ENCODE results near the gene CELF4.

The CELF4 gene

DNA sequence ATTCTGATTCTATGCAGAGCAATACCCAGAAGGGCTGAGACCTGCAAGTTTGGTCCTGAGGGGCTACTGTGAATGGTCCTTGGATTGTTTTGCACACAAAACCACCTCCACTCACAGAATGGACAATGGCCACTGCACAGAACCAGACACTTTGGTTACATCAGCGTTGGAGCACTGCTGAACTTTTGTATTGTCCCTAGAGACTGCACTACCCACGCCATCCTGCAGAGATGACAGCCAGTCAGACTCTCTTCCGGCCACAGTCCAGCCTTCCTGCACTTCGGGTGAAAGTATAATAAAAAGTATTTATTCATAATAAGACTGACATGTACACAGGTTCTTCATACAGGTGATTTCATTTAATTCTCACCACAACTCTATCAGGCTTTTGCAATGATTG lies 35.7 kb downstream of the CELF4 start:
- Histone ChIP-seq H3K27me3 (ENCODE audit: insufficient read depth, low read length, poor library complexity) (peaks cover 5% of the 10 kb centered on the region), H3K36me3 (ENCODE audit: insufficient read depth, low read length) (no peaks in the 10 kb centered on the region), H2AFZ (ENCODE audit: low read depth, low read length) (no peak overlapping the region), H4K20me1 (ENCODE audit: insufficient read depth, low read length) (no peaks in the 10 kb centered on the region), H3K4me1 (ENCODE audit: insufficient read depth, low read length) (no peaks in the 10 kb centered on the region), H3K27ac (ENCODE audit: low read length) (no peak overlapping the region), H3K4me3 (ENCODE audit: low read depth in 1 of 2, low read length in 2 of 2) (no peak overlapping the region), H3K79me2 (ENCODE audit: insufficient read depth, low read length) (no peaks in the 10 kb centered on the region), H3K9me3 (ENCODE audit: insufficient read depth, low read length, severe bottlenecking) (no peaks in the 10 kb centered on the region), H3K9ac (ENCODE audit: low read depth, low read length) (no peak overlapping the region), H3K4me2 (ENCODE audit: insufficient read depth, low read length) (no peak overlapping the region)
- no peak for ATAC-seq (ENCODE audit: insufficient read depth, low read depth)
- no peak for TF ChIP-seq EZH2 (IDR thresholded peaks at IDR 0.05; ENCODE audit: borderline replicate concordance, low read depth, low read length, severe bottlenecking)
- TF ChIP-seq, protein P1, sequence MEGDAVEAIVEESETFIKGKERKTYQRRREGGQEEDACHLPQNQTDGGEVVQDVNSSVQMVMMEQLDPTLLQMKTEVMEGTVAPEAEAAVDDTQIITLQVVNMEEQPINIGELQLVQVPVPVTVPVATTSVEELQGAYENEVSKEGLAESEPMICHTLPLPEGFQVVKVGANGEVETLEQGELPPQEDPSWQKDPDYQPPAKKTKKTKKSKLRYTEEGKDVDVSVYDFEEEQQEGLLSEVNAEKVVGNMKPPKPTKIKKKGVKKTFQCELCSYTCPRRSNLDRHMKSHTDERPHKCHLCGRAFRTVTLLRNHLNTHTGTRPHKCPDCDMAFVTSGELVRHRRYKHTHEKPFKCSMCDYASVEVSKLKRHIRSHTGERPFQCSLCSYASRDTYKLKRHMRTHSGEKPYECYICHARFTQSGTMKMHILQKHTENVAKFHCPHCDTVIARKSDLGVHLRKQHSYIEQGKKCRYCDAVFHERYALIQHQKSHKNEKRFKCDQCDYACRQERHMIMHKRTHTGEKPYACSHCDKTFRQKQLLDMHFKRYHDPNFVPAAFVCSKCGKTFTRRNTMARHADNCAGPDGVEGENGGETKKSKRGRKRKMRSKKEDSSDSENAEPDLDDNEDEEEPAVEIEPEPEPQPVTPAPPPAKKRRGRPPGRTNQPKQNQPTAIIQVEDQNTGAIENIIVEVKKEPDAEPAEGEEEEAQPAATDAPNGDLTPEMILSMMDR (IDR thresholded peaks at IDR 0.05; ENCODE audit: borderline replicate concordance, extremely low read depth, low read length, poor library complexity, severe bottlenecking), result no peak
- no peak for DNase-seq

DNA sequence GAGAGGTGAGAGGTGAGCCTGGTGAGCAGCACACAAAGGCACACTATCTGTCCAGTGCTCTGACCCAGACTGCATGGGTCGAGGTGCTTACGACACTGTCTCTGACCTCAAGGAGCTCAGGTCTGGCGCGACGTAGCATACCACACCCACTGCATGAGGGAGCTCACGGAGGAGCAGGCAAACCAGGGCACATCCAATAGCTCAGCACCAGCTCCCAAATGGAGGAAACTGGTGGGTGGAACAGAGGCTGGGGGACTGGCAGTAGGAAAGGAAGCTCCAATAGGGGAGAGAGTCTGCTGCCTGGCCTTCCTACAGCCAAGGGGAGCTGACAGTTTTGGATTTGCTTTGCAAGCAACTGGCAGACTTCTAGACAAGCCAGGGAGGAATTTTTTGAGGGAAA lies 36.3 kb downstream of the CELF4 start:
- no peak overlapping the region for H3K9ac ChIP-seq (ENCODE audit: low read depth, low read length)
- no peaks in the 10 kb centered on the region for H3K9me3 ChIP-seq (ENCODE audit: insufficient read depth, low read length, severe bottlenecking)
- ATAC-seq (ENCODE audit: insufficient read depth, low read depth), result no peak
- no peak for DNase-seq
- no peaks in the 10 kb centered on the region for H3K79me2 ChIP-seq (ENCODE audit: insufficient read depth, low read length)
- no peak for TF ChIP-seq EZH2 (IDR thresholded peaks at IDR 0.05; ENCODE audit: borderline replicate concordance, low read depth, low read length, severe bottlenecking)
- TF ChIP-seq, protein P1 (IDR thresholded peaks at IDR 0.05; ENCODE audit: borderline replicate concordance, extremely low read depth, low read length, poor library complexity, severe bottlenecking), result no peak
- H3K4me2 ChIP-seq (ENCODE audit: insufficient read depth, low read length), result no peak overlapping the region
- H4K20me1 ChIP-seq (ENCODE audit: insufficient read depth, low read length), result no peaks in the 10 kb centered on the region
- no peaks in the 10 kb centered on the region for H3K4me1 ChIP-seq (ENCODE audit: insufficient read depth, low read length)
- peaks cover 5% of the 10 kb centered on the region for H3K27me3 ChIP-seq (ENCODE audit: insufficient read depth, low read length, poor library complexity)
- H3K4me3 ChIP-seq (ENCODE audit: low read depth in 1 of 2, low read length in 2 of 2), result no peak overlapping the region
- H2AFZ ChIP-seq (ENCODE audit: low read depth, low read length), result no peak overlapping the region
- H3K27ac ChIP-seq (ENCODE audit: low read length), result no peak overlapping the region
- no peaks in the 10 kb centered on the region for H3K36me3 ChIP-seq (ENCODE audit: insufficient read depth, low read length)

DNA sequence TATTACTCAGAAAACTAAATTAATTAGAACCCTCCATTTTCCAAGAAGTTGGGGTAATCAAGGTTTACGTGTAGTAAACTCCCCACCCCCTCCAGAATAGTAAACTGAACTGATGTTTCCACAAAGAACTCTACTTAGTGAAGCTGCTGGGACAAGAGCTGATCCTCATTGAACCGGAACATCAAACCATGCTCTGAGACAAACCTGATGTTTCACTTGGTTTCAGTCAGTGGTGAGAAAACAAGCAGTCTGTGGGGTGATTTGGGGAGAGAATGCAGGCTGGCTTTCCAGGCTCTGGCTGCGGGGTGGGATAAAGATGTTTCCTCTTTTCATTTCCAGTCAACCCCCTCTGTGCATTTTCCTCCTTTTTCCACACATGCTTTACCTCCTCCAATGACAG lies 38.2 kb downstream of the CELF4 start:
- no peaks in the 10 kb centered on the region for H3K79me2 ChIP-seq (ENCODE audit: insufficient read depth, low read length)
- H3K27me3 ChIP-seq (ENCODE audit: insufficient read depth, low read length, poor library complexity), result peaks cover 5% of the 10 kb centered on the region
- DNase-seq (no peak), ATAC-seq (ENCODE audit: insufficient read depth, low read depth) (no peak)
- no peak overlapping the region for H3K4me3 ChIP-seq (ENCODE audit: low read depth in 1 of 2, low read length in 2 of 2)
- H3K4me1 ChIP-seq (ENCODE audit: insufficient read depth, low read length), result no peaks in the 10 kb centered on the region
- H3K9me3 ChIP-seq (ENCODE audit: insufficient read depth, low read length, severe bottlenecking), result no peaks in the 10 kb centered on the region
- no peaks in the 10 kb centered on the region for H4K20me1 ChIP-seq (ENCODE audit: insufficient read depth, low read length)
- no peak overlapping the region for H3K27ac ChIP-seq (ENCODE audit: low read length)
- no peak for TF ChIP-seq EZH2 (IDR thresholded peaks at IDR 0.05; ENCODE audit: borderline replicate concordance, low read depth, low read length, severe bottlenecking)
- TF ChIP-seq, protein P1 (IDR thresholded peaks at IDR 0.05; ENCODE audit: borderline replicate concordance, extremely low read depth, low read length, poor library complexity, severe bottlenecking), result no peak
- H3K9ac ChIP-seq (ENCODE audit: low read depth, low read length), result no peak overlapping the region
- H2AFZ ChIP-seq (ENCODE audit: low read depth, low read length), result no peak overlapping the region
- H3K4me2 ChIP-seq (ENCODE audit: insufficient read depth, low read length), result no peak overlapping the region
- no peaks in the 10 kb centered on the region for H3K36me3 ChIP-seq (ENCODE audit: insufficient read depth, low read length)

DNA sequence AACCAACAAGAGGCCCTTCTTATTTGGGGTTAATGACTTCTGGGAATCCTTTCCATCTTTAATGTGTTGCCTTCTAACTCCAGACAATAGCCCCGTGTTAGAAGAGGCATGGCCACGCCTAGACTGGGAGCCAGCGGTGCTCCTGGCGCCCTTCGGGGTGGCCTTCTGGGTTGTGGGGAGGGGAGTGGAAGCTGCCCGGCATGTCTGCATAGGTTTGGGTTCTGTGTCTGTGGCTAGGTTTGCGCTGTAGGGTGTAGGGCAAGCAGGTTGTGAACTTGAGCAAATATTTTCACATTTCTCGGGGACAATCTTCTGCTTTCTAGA lies 40.4 kb downstream of the CELF4 start:
- TF ChIP-seq EZH2 (IDR thresholded peaks at IDR 0.05; ENCODE audit: borderline replicate concordance, low read depth, low read length, severe bottlenecking), result no peak
- no peak overlapping the region for H3K4me2 ChIP-seq (ENCODE audit: insufficient read depth, low read length)
- H3K9ac ChIP-seq (ENCODE audit: low read depth, low read length), result no peak overlapping the region
- H3K4me1 ChIP-seq (ENCODE audit: insufficient read depth, low read length), result no peaks in the 10 kb centered on the region
- peaks cover 4% of the 10 kb centered on the region for H3K27me3 ChIP-seq (ENCODE audit: insufficient read depth, low read length, poor library complexity)
- no peaks in the 10 kb centered on the region for H3K79me2 ChIP-seq (ENCODE audit: insufficient read depth, low read length)
- no peaks in the 10 kb centered on the region for H3K9me3 ChIP-seq (ENCODE audit: insufficient read depth, low read length, severe bottlenecking)
- H4K20me1 ChIP-seq (ENCODE audit: insufficient read depth, low read length), result no peaks in the 10 kb centered on the region
- no peak overlapping the region for H2AFZ ChIP-seq (ENCODE audit: low read depth, low read length)
- no peak overlapping the region for H3K4me3 ChIP-seq (ENCODE audit: low read depth in 1 of 2, low read length in 2 of 2)
- no peak for ATAC-seq (ENCODE audit: insufficient read depth, low read depth)
- no peaks in the 10 kb centered on the region for H3K36me3 ChIP-seq (ENCODE audit: insufficient read depth, low read length)
- DNase-seq, result no peak
- no peak overlapping the region for H3K27ac ChIP-seq (ENCODE audit: low read length)

Data from DND-41 (cell line).